ENCODE results near the gene CTLA4.

CTLA4 gene

DNA sequence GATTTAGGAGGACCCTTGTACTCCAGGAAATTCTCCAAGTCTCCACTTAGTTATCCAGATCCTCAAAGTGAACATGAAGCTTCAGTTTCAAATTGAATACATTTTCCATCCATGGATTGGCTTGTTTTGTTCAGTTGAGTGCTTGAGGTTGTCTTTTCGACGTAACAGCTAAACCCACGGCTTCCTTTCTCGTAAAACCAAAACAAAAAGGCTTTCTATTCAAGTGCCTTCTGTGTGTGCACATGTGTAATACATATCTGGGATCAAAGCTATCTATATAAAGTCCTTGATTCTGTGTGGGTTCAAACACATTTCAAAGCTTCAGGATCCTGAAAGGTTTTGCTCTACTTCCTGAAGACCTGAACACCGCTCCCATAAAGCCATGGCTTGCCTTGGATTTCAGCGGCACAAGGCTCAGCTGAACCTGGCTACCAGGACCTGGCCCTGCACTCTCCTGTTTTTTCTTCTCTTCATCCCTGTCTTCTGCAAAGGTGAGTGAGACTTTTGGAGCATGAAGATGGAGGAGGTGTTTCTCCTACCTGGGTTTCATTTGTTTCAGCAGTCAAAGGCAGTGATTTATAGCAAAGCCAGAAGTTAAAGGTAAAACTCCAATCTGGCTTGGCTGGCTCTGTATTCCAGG, at the start of gene CTLA4:
Gene CTLA4 (plus strand): TSS at position 211 of the 640 bp plus-strand sequence. CDS start 172 bp downstream, at position 383.
- Histone ChIP-seq H3K36me3 (no peaks in the 10 kb centered on the region), H3K9me3 (no peaks in the 10 kb centered on the region), H3K4me1 (no peaks in the 10 kb centered on the region), H3K4me3 (no peak within 1 kb of the TSS), H3K27me3 (no peaks in the 10 kb centered on the region), H3K27ac (no peak within 1 kb of the TSS)
- no peak for DNase-seq
- intact Hi-C loops (cut with DNase I; ENCODE audit: low total_unique reads): no loop called here
- TF ChIP-seq CTCF (IDR thresholded peaks at IDR 0.05): no peak

GRCh38 chr2:203818656-203819055, 48.9 kb upstream of the CTLA4 start:
- Histone ChIP-seq H3K36me3 (no peaks in the 10 kb centered on the region), H3K27me3 (no peaks in the 10 kb centered on the region), H3K9me3 (no peaks in the 10 kb centered on the region), H3K4me1 (peaks cover 0 to 18% (median 9%) of the 10 kb centered on the region in 4 donors), H3K4me3 (no peak overlapping the region), H3K27ac (no peak overlapping the region)
- no peak for DNase-seq
- no peak for TF ChIP-seq CTCF (IDR thresholded peaks at IDR 0.05)
- intact Hi-C loops (cut with DNase I; ENCODE audit: low total_unique reads): loop anchor here (5.0 to 10.0 kb wide), 2 partner anchors 164 to 336 kb away; no protein-coding TSS in a partner anchor

DNA sequence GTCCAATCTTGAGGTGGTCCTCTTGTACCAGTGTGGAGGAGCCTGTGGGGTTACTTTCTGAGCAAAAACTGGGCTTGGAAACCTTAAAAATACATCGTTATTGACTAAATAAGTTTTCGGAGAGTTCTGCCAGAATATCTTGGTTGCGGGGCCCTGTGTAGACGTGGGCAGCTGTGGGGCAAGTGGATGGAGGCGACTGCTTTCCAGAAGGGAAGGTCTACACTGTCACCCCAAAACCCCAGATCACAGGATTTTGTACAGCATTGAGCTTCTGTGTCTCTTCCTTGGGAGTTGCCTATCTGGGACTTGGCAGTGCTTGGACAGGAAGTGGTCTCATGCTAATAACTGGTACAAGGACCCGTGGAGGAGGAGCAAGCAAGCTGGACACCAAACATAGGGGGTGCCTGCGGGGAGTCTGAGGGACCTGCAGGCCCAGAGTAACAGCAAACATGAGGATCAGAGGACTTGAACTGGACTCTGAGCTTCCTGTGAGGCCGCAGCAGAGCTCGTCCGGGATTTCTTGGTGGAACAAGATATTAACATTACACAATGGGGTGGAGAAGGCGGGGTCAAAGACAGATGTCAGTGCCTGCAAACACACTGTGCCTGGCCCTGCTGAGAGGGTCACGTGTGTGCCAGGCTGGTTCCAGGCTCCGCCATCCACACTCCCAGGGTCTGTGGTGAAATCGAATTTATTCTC, 48.0 kb upstream of the CTLA4 start:
- intact Hi-C loops (cut with DNase I; ENCODE audit: low total_unique reads): loop anchor here (5.0 to 10.0 kb wide), 2 partner anchors 165 to 337 kb away; no protein-coding TSS in a partner anchor
- Histone ChIP-seq H3K4me1 (peaks cover 0 to 16% (median 8%) of the 10 kb centered on the region in 4 donors), H3K27me3 (no peaks in the 10 kb centered on the region), H3K9me3 (no peaks in the 10 kb centered on the region), H3K27ac (no peak overlapping the region), H3K36me3 (no peaks in the 10 kb centered on the region), H3K4me3 (no peak overlapping the region)
- no peak for DNase-seq
- TF ChIP-seq CTCF (IDR thresholded peaks at IDR 0.05): no peak

DNA sequence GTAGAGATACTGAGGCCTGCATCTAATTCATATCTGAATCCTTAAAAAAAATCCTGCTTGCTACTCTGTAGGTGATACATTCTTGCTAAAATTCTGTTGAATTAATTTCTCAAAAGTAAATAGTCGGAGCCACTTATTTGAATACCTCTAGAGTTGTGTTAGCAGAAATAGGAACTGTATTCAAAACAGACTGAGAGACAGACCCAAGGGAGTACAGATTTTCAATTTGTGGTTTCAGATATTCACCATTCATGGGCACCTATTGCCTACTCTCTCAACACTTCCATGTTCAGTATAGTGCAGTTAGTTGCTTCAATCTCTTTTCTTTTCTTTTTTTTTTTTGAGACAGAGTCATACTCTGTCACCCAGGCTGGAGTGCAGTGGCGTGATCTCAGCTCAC, 46.6 kb upstream of the CTLA4 start:
- DNase-seq: no peak
- no peaks in the 10 kb centered on the region for H3K27me3 ChIP-seq
- no peak for TF ChIP-seq CTCF (IDR thresholded peaks at IDR 0.05)
- H3K4me3 ChIP-seq: no peak overlapping the region
- peaks cover 0 to 4% (median under 1%) of the 10 kb centered on the region in 4 donors for H3K4me1 ChIP-seq
- intact Hi-C loops (cut with DNase I; ENCODE audit: low total_unique reads): no loop called here
- no peak overlapping the region for H3K27ac ChIP-seq
- no peaks in the 10 kb centered on the region for H3K36me3 ChIP-seq
- H3K9me3 ChIP-seq: no peaks in the 10 kb centered on the region

GRCh38 chr2:203822240-203822639, 45.3 kb upstream of the CTLA4 start:
- H3K4me3 ChIP-seq: no peak overlapping the region
- no peak for DNase-seq
- no peaks in the 10 kb centered on the region for H3K9me3 ChIP-seq
- H3K27me3 ChIP-seq: no peaks in the 10 kb centered on the region
- no peaks in the 10 kb centered on the region for H3K4me1 ChIP-seq
- TF ChIP-seq CTCF (IDR thresholded peaks at IDR 0.05): no peak
- intact Hi-C loops (cut with DNase I; ENCODE audit: low total_unique reads): no loop called here
- H3K27ac ChIP-seq: no peak overlapping the region
- H3K36me3 ChIP-seq: no peaks in the 10 kb centered on the region

Data from tibial artery (tissue), 4 donors.